Activated T-helper 1 cell treated with anti-CD3 and anti-CD28 coated beads, Interleukin-12 subunit alpha, Interleukin-12 subunit beta, Interleukin-2, Interleukin-4 antibody, amounts not matched to agents 30 ng/mL and 10 ng/mL and 1 ng/mL, durations not matched to agents 14 hours and 24 hours and 36 hours (primary cell): ENCODE measurements around the gene MVK. TPM values are rescaled to one million over a fixed set of nuclear protein-coding genes. Genes with fewer than 3 reads are reported as not detected.

Experiments
- DNase-seq: peaks from one replicate; pipeline ENCODE4 v3.0.0; 2021; ENCODE audit warnings: low spot score
- H3K27ac Mint-ChIP-seq: one replicate; pipeline ENCODE4 v1.8.0; 2021; ENCODE audit warnings: mild to moderate bottlenecking, mixed read lengths
- H3K27me3 Mint-ChIP-seq: one replicate; pipeline ENCODE4 v1.8.0; 2022; ENCODE audit warnings: mild to moderate bottlenecking, moderate library complexity, mixed read lengths; ENCODE audit not compliant: insufficient read depth
- H3K36me3 Mint-ChIP-seq: one replicate; pipeline ENCODE4 v1.8.0; 2021; ENCODE audit warnings: low read depth, mixed read lengths
- H3K4me1 Mint-ChIP-seq: one replicate; pipeline ENCODE4 v1.8.0; 2021; ENCODE audit warnings: low read depth, mixed read lengths
- H3K4me3 Mint-ChIP-seq: one replicate; pipeline ENCODE4 v1.8.0; 2021; ENCODE audit warnings: mild to moderate bottlenecking, moderate library complexity, mixed read lengths
- H3K9me3 Mint-ChIP-seq: one replicate; pipeline ENCODE4 v1.8.0; 2021; ENCODE audit warnings: mixed read lengths
- intact Hi-C: fragments of 100-400 bp; cut with micrococcal nuclease; formaldehyde crosslinking; loops from one replicate; pipeline ENCODE4 v1.15.1; 2024
- total RNA-seq: library from RNA; stranded (reverse); gene quantifications from 2 replicates; pipeline ENCODE4 v1.2.3, GENCODE V29; 2022

MVK gene
- total RNA-seq, 1 donor from 2014 or later: 14.2 TPM

- intact Hi-C loops: no loop called here
- H3K4me1 Mint-ChIP-seq: no peaks in the 10 kb centered on the region
- H3K4me3 Mint-ChIP-seq: no peak overlapping the region
- H3K27ac Mint-ChIP-seq: no peak overlapping the region
- no peak for DNase-seq
- H3K27me3 Mint-ChIP-seq: no peaks in the 10 kb centered on the region
- H3K36me3 Mint-ChIP-seq: no peaks in the 10 kb centered on the region
- no peaks in the 10 kb centered on the region for H3K9me3 Mint-ChIP-seq
Measured at GRCh38 chr12:109537136-109537535, 36.5 kb upstream of the MVK start.

GRCh38 chr12:109538191-109538863 is 35.3 kb upstream of the MVK start:
- Mint-ChIP-seq H3K4me3 (no peak overlapping the region), H3K9me3 (no peaks in the 10 kb centered on the region), H3K27ac (no peak overlapping the region), H3K27me3 (no peaks in the 10 kb centered on the region), H3K4me1 (no peaks in the 10 kb centered on the region), H3K36me3 (no peaks in the 10 kb centered on the region)
- no peak for DNase-seq
- intact Hi-C loops: no loop called here

- no peaks in the 10 kb centered on the region for H3K4me1 Mint-ChIP-seq
- no peak overlapping the region for H3K27ac Mint-ChIP-seq
- no peak for DNase-seq
- H3K9me3 Mint-ChIP-seq: no peaks in the 10 kb centered on the region
- H3K27me3 Mint-ChIP-seq: no peaks in the 10 kb centered on the region
- intact Hi-C loops: no loop called here
- H3K4me3 Mint-ChIP-seq: no peak overlapping the region
- H3K36me3 Mint-ChIP-seq: no peaks in the 10 kb centered on the region
Measured at GRCh38 chr12:109539508-109539907, 34.1 kb upstream of the MVK start.

DNA sequence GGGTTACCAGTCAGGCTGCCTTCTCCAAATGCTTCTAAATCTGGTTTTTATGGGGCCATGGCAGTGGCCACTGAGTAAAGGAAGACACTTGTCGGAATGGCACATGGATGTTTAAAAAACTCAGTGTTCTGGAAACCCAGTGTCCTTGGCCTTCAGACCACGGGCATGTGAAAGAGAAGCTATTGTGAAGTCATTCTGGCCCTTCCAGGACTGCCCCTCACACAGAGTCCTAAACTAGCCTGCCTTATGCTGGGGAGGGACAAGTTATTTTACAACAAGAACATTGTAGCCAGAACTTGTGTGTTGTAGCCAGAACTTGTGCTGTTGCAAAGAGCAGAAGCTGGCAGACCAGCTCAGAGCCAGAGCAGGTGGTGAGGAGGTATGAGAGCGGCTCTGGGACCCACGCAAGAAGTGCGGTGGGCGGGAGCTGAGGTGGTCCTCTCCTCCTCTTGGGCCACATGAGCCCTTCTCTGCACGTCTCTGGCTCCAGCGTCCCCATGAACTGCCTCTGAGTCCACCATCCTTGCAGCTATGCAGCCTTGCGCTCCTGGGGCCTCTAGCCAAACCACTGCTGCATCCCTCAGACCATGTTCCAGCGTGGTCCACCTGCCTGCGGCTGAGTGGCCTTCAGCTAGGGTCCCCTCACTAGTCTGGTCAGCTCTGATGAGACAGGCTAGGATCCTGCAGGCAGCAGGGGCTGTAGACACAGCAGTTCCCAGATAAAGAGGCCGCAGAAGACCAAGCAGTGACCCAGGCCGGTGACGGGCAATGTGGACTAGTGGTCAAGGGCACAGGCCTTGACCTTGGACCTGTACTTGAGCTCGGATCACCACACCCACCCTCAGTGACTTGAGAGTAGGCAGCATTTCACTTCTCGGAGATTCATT is 32.8 kb upstream of the MVK start:
- Mint-ChIP-seq H3K27me3 (peaks cover 2% of the 10 kb centered on the region), H3K4me3 (no peak overlapping the region), H3K4me1 (no peaks in the 10 kb centered on the region), H3K9me3 (no peaks in the 10 kb centered on the region), H3K27ac (no peak overlapping the region), H3K36me3 (no peaks in the 10 kb centered on the region)
- intact Hi-C loops: no loop called here
- no peak for DNase-seq

- Mint-ChIP-seq H3K27ac (no peak overlapping the region), H3K4me1 (no peaks in the 10 kb centered on the region), H3K27me3 (peaks cover 2% of the 10 kb centered on the region), H3K36me3 (no peaks in the 10 kb centered on the region), H3K4me3 (no peak overlapping the region), H3K9me3 (no peaks in the 10 kb centered on the region)
- intact Hi-C loops: no loop called here
- no peak for DNase-seq
Measured at GRCh38 chr12:109541413-109541726, 32.2 kb upstream of the MVK start.

GRCh38 chr12:109542014-109542413 is 31.6 kb upstream of the MVK start:
- no peaks in the 10 kb centered on the region for H3K9me3 Mint-ChIP-seq
- H3K4me1 Mint-ChIP-seq: no peaks in the 10 kb centered on the region
- H3K36me3 Mint-ChIP-seq: no peaks in the 10 kb centered on the region
- DNase-seq: no peak
- H3K27me3 Mint-ChIP-seq: peaks cover 2% of the 10 kb centered on the region
- intact Hi-C loops: no loop called here
- H3K4me3 Mint-ChIP-seq: no peak overlapping the region
- no peak overlapping the region for H3K27ac Mint-ChIP-seq

GRCh38 chr12:109542876-109543275 is 30.7 kb upstream of the MVK start:
- Mint-ChIP-seq H3K27ac (no peak overlapping the region), H3K4me3 (no peak overlapping the region), H3K27me3 (peaks cover 2% of the 10 kb centered on the region), H3K4me1 (no peaks in the 10 kb centered on the region), H3K9me3 (no peaks in the 10 kb centered on the region), H3K36me3 (no peaks in the 10 kb centered on the region)
- DNase-seq: no peak
- intact Hi-C loops: no loop called here

- no peak for DNase-seq
- Mint-ChIP-seq H3K4me3 (no peak overlapping the region), H3K27me3 (peaks cover 13% of the 10 kb centered on the region), H3K9me3 (no peaks in the 10 kb centered on the region), H3K27ac (no peak overlapping the region), H3K4me1 (no peaks in the 10 kb centered on the region), H3K36me3 (no peaks in the 10 kb centered on the region)
- intact Hi-C loops: no loop called here
Measured at GRCh38 chr12:109544955-109545531, 28.6 kb upstream of the MVK start.

DNA sequence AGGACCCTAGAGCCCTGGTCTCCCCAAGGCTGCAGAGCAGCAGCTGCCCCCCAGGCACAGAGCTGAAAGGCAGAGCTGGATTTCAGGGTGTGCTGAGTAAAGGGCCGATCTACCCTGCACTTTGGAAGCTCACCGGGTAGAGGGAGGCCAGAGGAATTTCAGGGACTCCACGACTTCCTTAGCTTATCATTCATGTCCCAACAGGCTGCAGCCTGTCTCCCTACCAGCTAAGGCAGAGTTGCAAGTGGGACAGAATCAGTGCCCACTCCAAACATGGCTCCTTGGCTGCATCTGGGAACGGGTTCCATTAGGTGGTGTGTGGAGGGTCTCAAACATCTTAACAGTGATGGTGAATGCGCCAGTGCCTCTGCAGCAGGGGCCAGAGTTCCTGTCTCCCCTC is 27.8 kb upstream of the MVK start:
- no peaks in the 10 kb centered on the region for H3K9me3 Mint-ChIP-seq
- no peak overlapping the region for H3K27ac Mint-ChIP-seq
- no peak for DNase-seq
- intact Hi-C loops: no loop called here
- no peak overlapping the region for H3K4me3 Mint-ChIP-seq
- H3K4me1 Mint-ChIP-seq: no peaks in the 10 kb centered on the region
- H3K27me3 Mint-ChIP-seq: peaks cover 13% of the 10 kb centered on the region
- no peaks in the 10 kb centered on the region for H3K36me3 Mint-ChIP-seq

GRCh38 chr12:109547286-109547685 is 26.3 kb upstream of the MVK start:
- no peaks in the 10 kb centered on the region for H3K36me3 Mint-ChIP-seq
- H3K4me3 Mint-ChIP-seq: no peak overlapping the region
- DNase-seq: no peak
- intact Hi-C loops: no loop called here
- peaks cover 15% of the 10 kb centered on the region for H3K27me3 Mint-ChIP-seq
- no peaks in the 10 kb centered on the region for H3K4me1 Mint-ChIP-seq
- no peak overlapping the region for H3K27ac Mint-ChIP-seq
- H3K9me3 Mint-ChIP-seq: no peaks in the 10 kb centered on the region

DNA sequence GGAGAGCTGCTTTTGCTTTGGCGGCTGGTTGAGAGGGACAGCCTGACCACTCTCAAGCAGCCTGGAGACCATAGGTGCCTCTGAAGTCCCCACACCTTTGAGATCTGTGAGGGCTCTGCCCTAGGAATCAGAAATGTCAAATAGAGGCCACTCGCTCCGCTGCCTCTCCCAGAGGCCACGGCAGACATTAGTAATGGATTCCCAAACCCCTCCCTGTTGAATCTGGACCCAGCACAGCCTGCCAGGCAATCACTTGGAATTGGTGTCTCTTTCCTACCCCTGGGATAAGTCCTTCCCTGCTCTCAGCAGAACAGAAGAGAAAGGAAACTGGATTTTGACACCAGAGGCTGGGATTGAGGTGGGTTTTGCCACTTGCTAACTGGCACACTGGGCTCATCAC is 25.3 kb upstream of the MVK start:
- no peaks in the 10 kb centered on the region for H3K36me3 Mint-ChIP-seq
- peaks cover 15% of the 10 kb centered on the region for H3K27me3 Mint-ChIP-seq
- no peaks in the 10 kb centered on the region for H3K9me3 Mint-ChIP-seq
- no peak overlapping the region for H3K27ac Mint-ChIP-seq
- H3K4me1 Mint-ChIP-seq: no peaks in the 10 kb centered on the region
- DNase-seq: no peak
- no peak overlapping the region for H3K4me3 Mint-ChIP-seq
- intact Hi-C loops: no loop called here

DNA sequence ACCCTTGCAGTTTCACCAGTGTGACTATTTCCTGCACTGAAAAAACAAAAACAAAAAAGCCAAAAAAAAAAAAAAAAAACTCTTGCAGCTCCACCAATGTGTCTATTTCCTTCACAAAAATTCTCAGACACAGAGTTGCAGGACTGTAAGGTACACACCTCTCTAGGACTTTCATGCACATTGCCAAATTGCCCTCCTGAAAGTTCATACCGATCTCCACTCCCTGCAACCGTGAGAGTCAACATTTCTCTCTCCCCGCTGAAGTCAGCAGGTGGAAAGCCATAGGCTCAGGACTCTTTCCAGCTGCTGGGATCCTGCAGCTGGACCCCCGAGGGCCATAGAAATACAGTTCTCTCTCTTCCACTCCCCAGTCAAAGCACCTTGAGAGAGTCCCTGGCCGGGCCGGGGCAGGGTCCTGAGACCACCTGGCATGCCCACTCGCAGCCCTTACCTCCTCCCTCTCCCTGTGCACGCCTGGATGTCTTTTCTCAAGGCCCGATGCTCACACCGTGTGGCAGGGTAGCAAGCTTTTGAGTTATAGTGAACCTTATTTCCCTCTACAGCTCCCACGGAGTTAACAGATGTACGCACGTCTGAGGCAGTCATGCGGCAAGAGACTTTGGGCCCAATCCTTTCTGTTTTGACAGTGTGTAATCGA is 23.9 kb upstream of the MVK start:
- Mint-ChIP-seq H3K4me1 (no peaks in the 10 kb centered on the region), H3K27me3 (peaks cover 15% of the 10 kb centered on the region), H3K27ac (no peak overlapping the region), H3K4me3 (no peak overlapping the region), H3K36me3 (no peaks in the 10 kb centered on the region), H3K9me3 (no peaks in the 10 kb centered on the region)
- intact Hi-C loops: no loop called here
- no peak for DNase-seq

- Mint-ChIP-seq H3K27me3 (peaks cover 14% of the 10 kb centered on the region), H3K4me1 (no peaks in the 10 kb centered on the region), H3K27ac (no peak overlapping the region), H3K4me3 (no peak overlapping the region), H3K36me3 (no peaks in the 10 kb centered on the region), H3K9me3 (no peaks in the 10 kb centered on the region)
- DNase-seq: no peak
- intact Hi-C loops: no loop called here
Measured at GRCh38 chr12:109550281-109550680, 23.3 kb upstream of the MVK start.
